ENCODE data around the gene CLN6.

CLN6 gene

GRCh38 chr15:68264282-68264681 is 34.8 kb upstream of the CLN6 start:
- H3K36me3 ChIP-seq (ENCODE audit: insufficient read depth, insufficient read length, low read length) = no peaks in the 10 kb centered on the region
- H3K4me3 ChIP-seq (ENCODE audit: insufficient read length, low read depth) = no peak overlapping the region
- no peak overlapping the region for H3K9ac ChIP-seq (ENCODE audit: insufficient read length, low read depth)
- no peaks in the 10 kb centered on the region for H3K27me3 ChIP-seq (ENCODE audit: insufficient read depth, insufficient read length)
- peaks cover under 1% of the 10 kb centered on the region for H3K4me1 ChIP-seq (ENCODE audit: insufficient read depth, insufficient read length)
- no peaks in the 10 kb centered on the region for H3K9me3 ChIP-seq (ENCODE audit: insufficient read depth, low read length)
- no peak for DNase-seq (ENCODE audit: low read depth, low spot score)
- TF ChIP-seq YY1 (IDR thresholded peaks at IDR 0.05; ENCODE audit: insufficient read depth, insufficient read length) = no peak
- no peak for TF ChIP-seq SUZ12 (IDR thresholded peaks at IDR 0.05; ENCODE audit: extremely low read depth, insufficient read depth, insufficient read length)
- no peak for TF ChIP-seq ZNF274 (IDR thresholded peaks at IDR 0.05; ENCODE audit: low read depth, low read length)

GRCh38 chr15:68262514-68263356 is 33.2 kb upstream of the CLN6 start:
- no peaks in the 10 kb centered on the region for H3K9me3 ChIP-seq (ENCODE audit: insufficient read depth, low read length)
- DNase-seq (ENCODE audit: low read depth, low spot score) = no peak
- no peak overlapping the region for H3K4me3 ChIP-seq (ENCODE audit: insufficient read length, low read depth)
- TF ChIP-seq SUZ12 (IDR thresholded peaks at IDR 0.05; ENCODE audit: extremely low read depth, insufficient read depth, insufficient read length) = no peak
- no peak for TF ChIP-seq ZNF274 (IDR thresholded peaks at IDR 0.05; ENCODE audit: low read depth, low read length)
- no peak for TF ChIP-seq YY1 (IDR thresholded peaks at IDR 0.05; ENCODE audit: insufficient read depth, insufficient read length)
- no peak overlapping the region for H3K9ac ChIP-seq (ENCODE audit: insufficient read length, low read depth)
- no peaks in the 10 kb centered on the region for H3K27me3 ChIP-seq (ENCODE audit: insufficient read depth, insufficient read length)
- H3K36me3 ChIP-seq (ENCODE audit: insufficient read depth, insufficient read length, low read length) = no peaks in the 10 kb centered on the region
- peaks cover 2% of the 10 kb centered on the region for H3K4me1 ChIP-seq (ENCODE audit: insufficient read depth, insufficient read length)

GRCh38 chr15:68261980-68262379 is 32.5 kb upstream of the CLN6 start:
- Histone ChIP-seq H3K27me3 (ENCODE audit: insufficient read depth, insufficient read length) (no peaks in the 10 kb centered on the region), H3K36me3 (ENCODE audit: insufficient read depth, insufficient read length, low read length) (no peaks in the 10 kb centered on the region), H3K9ac (ENCODE audit: insufficient read length, low read depth) (no peak overlapping the region), H3K4me3 (ENCODE audit: insufficient read length, low read depth) (no peak overlapping the region), H3K9me3 (ENCODE audit: insufficient read depth, low read length) (no peaks in the 10 kb centered on the region), H3K4me1 (ENCODE audit: insufficient read depth, insufficient read length) (peaks cover 2% of the 10 kb centered on the region)
- no peak for DNase-seq (ENCODE audit: low read depth, low spot score)
- TF ChIP-seq YY1 (IDR thresholded peaks at IDR 0.05; ENCODE audit: insufficient read depth, insufficient read length) (no peak), SUZ12 (IDR thresholded peaks at IDR 0.05; ENCODE audit: extremely low read depth, insufficient read depth, insufficient read length) (no peak), ZNF274 (IDR thresholded peaks at IDR 0.05; ENCODE audit: low read depth, low read length) (no peak)

GRCh38 chr15:68261241-68261640 is 31.7 kb upstream of the CLN6 start:
- TF ChIP-seq YY1 (IDR thresholded peaks at IDR 0.05; ENCODE audit: insufficient read depth, insufficient read length) = no peak
- no peak for TF ChIP-seq SUZ12 (IDR thresholded peaks at IDR 0.05; ENCODE audit: extremely low read depth, insufficient read depth, insufficient read length)
- no peak for TF ChIP-seq ZNF274 (IDR thresholded peaks at IDR 0.05; ENCODE audit: low read depth, low read length)
- Histone ChIP-seq H3K4me1 (ENCODE audit: insufficient read depth, insufficient read length) (peaks cover 2% of the 10 kb centered on the region), H3K9me3 (ENCODE audit: insufficient read depth, low read length) (no peaks in the 10 kb centered on the region), H3K4me3 (ENCODE audit: insufficient read length, low read depth) (no peak overlapping the region), H3K27me3 (ENCODE audit: insufficient read depth, insufficient read length) (no peaks in the 10 kb centered on the region), H3K36me3 (ENCODE audit: insufficient read depth, insufficient read length, low read length) (no peaks in the 10 kb centered on the region), H3K9ac (ENCODE audit: insufficient read length, low read depth) (no peak overlapping the region)
- DNase-seq (ENCODE audit: low read depth, low spot score) = no peak

- TF ChIP-seq SUZ12 (IDR thresholded peaks at IDR 0.05; ENCODE audit: extremely low read depth, insufficient read depth, insufficient read length) = no peak
- H3K4me1 ChIP-seq (ENCODE audit: insufficient read depth, insufficient read length) = peaks cover 2% of the 10 kb centered on the region
- DNase-seq (ENCODE audit: low read depth, low spot score) = no peak
- H3K27me3 ChIP-seq (ENCODE audit: insufficient read depth, insufficient read length) = no peaks in the 10 kb centered on the region
- H3K9me3 ChIP-seq (ENCODE audit: insufficient read depth, low read length) = no peaks in the 10 kb centered on the region
- H3K36me3 ChIP-seq (ENCODE audit: insufficient read depth, insufficient read length, low read length) = no peaks in the 10 kb centered on the region
- H3K9ac ChIP-seq (ENCODE audit: insufficient read length, low read depth) = no peak overlapping the region
- H3K4me3 ChIP-seq (ENCODE audit: insufficient read length, low read depth) = no peak overlapping the region
Measured at GRCh38 chr15:68259883-68260282, 30.4 kb upstream of the CLN6 start.

GRCh38 chr15:68258692-68259091 is 29.2 kb upstream of the CLN6 start:
- H3K4me1 ChIP-seq (ENCODE audit: insufficient read depth, insufficient read length) = peaks cover 2% of the 10 kb centered on the region
- TF ChIP-seq SUZ12 (IDR thresholded peaks at IDR 0.05; ENCODE audit: extremely low read depth, insufficient read depth, insufficient read length) (no peak), YY1 (IDR thresholded peaks at IDR 0.05; ENCODE audit: insufficient read depth, insufficient read length) (no peak), ZNF274 (IDR thresholded peaks at IDR 0.05; ENCODE audit: low read depth, low read length) (no peak)
- H3K4me3 ChIP-seq (ENCODE audit: insufficient read length, low read depth) = no peak overlapping the region
- H3K9me3 ChIP-seq (ENCODE audit: insufficient read depth, low read length) = no peaks in the 10 kb centered on the region
- DNase-seq (ENCODE audit: low read depth, low spot score) = no peak
- no peaks in the 10 kb centered on the region for H3K36me3 ChIP-seq (ENCODE audit: insufficient read depth, insufficient read length, low read length)
- H3K27me3 ChIP-seq (ENCODE audit: insufficient read depth, insufficient read length) = no peaks in the 10 kb centered on the region
- H3K9ac ChIP-seq (ENCODE audit: insufficient read length, low read depth) = no peak overlapping the region

- Histone ChIP-seq H3K4me1 (ENCODE audit: insufficient read depth, insufficient read length) (peaks cover 2% of the 10 kb centered on the region), H3K36me3 (ENCODE audit: insufficient read depth, insufficient read length, low read length) (no peaks in the 10 kb centered on the region), H3K4me3 (ENCODE audit: insufficient read length, low read depth) (peak overlapping the region; percentile 78), H3K27me3 (ENCODE audit: insufficient read depth, insufficient read length) (no peaks in the 10 kb centered on the region), H3K9me3 (ENCODE audit: insufficient read depth, low read length) (no peaks in the 10 kb centered on the region), H3K9ac (ENCODE audit: insufficient read length, low read depth) (peak overlapping the region; percentile 96)
- TF ChIP-seq YY1 (IDR thresholded peaks at IDR 0.05; ENCODE audit: insufficient read depth, insufficient read length) (peak; percentile 20), SUZ12 (IDR thresholded peaks at IDR 0.05; ENCODE audit: extremely low read depth, insufficient read depth, insufficient read length) (no peak)
- DNase-seq (ENCODE audit: low read depth, low spot score) = peak; percentile 93
Measured at GRCh38 chr15:68256675-68257450, 27.3 kb upstream of the CLN6 start.
